ENCODE measurements around the gene NEK1.
A peak's percentile ranks its signal among the peaks of the same experiment; 100 is the strongest.
"Not testable (repeated sequence)": the region's sequence is repeated elsewhere in the genome, so short reads cannot be mapped to it uniquely, and the experiment has no call there.

NEK1 gene

GRCh38 chr4:169627307-169627706 lies 14.9 kb upstream of the NEK1 start:
- DNase-seq = no peak

GRCh38 chr4:169626331-169627282 lies 14.2 kb upstream of the NEK1 start:
- peak in 2 of 3 donors; percentile 12 to 51 for DNase-seq

- no peak for DNase-seq
Measured at GRCh38 chr4:169625886-169626285, 13.5 kb upstream of the NEK1 start.

GRCh38 chr4:169624012-169624411 lies 11.6 kb upstream of the NEK1 start:
- DNase-seq = not testable (repeated sequence)

GRCh38 chr4:169622566-169622965 lies 10.2 kb upstream of the NEK1 start:
- no peak for DNase-seq

GRCh38 chr4:169621731-169622492 lies 9.5 kb upstream of the NEK1 start:
- DNase-seq = peak; percentile 39 to 53 (median 51)

GRCh38 chr4:169620880-169621248 lies 8.5 kb upstream of the NEK1 start:
- peak in 1 of 3 donors; percentile 14 for DNase-seq

- DNase-seq = peak; percentile 98
Measured at GRCh38 chr4:169619958-169620879, 7.8 kb upstream of the NEK1 start, which contains the start of gene CLCN3. TSS of gene CLCN3 (plus strand) at chr4:169620578. CDS start at chr4:169635929, 15,351 bp downstream.

GRCh38 chr4:169619518-169619957 lies 7.2 kb upstream of the NEK1 start:
- DNase-seq = peak; percentile 43 to 49 (median 48)

- DNase-seq = no peak
Measured at GRCh38 chr4:169618986-169619385, 6.6 kb upstream of the NEK1 start.

- peak; percentile 46 to 66 (median 48) for DNase-seq
Measured at GRCh38 chr4:169618286-169618685, 5.9 kb upstream of the NEK1 start.

GRCh38 chr4:169617306-169617705 lies 4.9 kb upstream of the NEK1 start:
- no peak for DNase-seq

- no peak for DNase-seq
Measured at GRCh38 chr4:169616846-169617245, 4.5 kb upstream of the NEK1 start.

- no peak for DNase-seq
Measured at GRCh38 chr4:169615467-169616106, 3.2 kb upstream of the NEK1 start.

- DNase-seq = peak; percentile 81 to 82 (median 82)
Measured at GRCh38 chr4:169612871-169613859, 782 bp upstream of the NEK1 start.

GRCh38 chr4:169611157-169611556 lies 1.2 kb downstream of the NEK1 start:
- no peak for DNase-seq

GRCh38 chr4:169604903-169605331 lies 7.5 kb downstream of the NEK1 start:
- no peak for DNase-seq

- peak; percentile 29 to 56 (median 54) for DNase-seq
Measured at GRCh38 chr4:169604131-169604900, 8.1 kb downstream of the NEK1 start.

- no peak for DNase-seq
Measured at GRCh38 chr4:169603312-169603711, 9.1 kb downstream of the NEK1 start.

Measured in suppressor macrophage treated with lipopolysaccharide for 1 hour (primary cell).